Fibroblast of skin of abdomen (primary cell): ENCODE data around the gene GDF10.

Experiments
- DNase-seq: peaks from one replicate; pipeline ENCODE4 v3.0.0-alpha.2; 2013

Gene GDF10

DNA sequence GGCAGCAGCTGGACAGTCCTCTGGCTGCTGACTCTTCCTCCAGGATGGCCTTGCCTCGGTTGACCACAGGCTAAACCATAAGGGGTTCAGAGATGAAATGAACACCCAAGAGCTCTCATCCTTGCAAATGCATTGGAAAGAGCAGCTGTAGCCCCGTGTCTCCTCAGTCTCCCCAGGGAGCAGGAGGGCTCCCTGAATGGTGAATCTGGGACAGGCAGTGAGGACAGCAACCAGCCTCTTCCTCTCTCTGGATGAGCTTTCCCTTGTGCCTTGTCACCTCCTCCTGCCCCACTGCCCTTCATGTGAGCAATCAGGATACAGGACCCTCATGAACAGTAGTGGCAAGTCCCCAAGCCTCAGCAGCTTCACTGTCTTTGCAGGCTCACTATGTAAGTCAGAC, 23.9 kb upstream of the GDF10 start:
- no peak for DNase-seq

DNA sequence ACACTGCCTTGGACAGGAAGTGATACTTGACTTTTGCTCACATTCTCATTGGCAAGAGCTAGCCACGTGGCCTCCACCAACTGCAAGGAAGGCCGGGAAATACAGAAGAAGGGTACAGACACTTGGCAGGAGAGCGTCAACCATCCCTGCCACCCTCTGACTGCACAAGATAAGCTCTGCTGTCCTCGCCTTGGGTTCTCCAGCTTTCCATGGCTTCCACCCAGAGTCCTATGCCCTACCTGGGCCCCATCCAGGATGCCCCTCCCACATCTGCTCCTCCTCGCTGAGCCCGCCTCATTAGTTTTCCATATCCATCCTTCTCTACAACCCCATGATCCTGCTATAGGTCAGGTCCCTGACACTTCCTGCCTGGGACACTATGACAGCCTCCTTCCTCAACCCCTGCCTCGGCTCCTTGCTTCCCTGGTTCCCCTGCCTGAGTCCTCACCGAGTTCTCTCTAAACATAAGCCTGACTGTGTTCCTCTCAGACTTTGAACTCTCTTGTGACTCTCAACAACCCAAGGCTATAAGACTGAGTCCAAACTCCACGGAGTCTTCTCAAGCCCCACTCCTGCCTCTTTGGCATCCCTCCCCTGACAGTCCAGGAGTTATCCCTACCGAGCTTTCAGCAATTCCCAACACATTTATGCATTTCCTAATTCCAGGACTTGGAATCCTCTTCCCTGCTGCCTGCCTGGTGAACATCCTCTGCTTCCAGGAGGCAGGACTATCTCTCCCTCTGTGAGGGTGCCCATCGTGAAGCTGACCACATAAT, 23.2 kb upstream of the GDF10 start:
- no peak for DNase-seq

DNA sequence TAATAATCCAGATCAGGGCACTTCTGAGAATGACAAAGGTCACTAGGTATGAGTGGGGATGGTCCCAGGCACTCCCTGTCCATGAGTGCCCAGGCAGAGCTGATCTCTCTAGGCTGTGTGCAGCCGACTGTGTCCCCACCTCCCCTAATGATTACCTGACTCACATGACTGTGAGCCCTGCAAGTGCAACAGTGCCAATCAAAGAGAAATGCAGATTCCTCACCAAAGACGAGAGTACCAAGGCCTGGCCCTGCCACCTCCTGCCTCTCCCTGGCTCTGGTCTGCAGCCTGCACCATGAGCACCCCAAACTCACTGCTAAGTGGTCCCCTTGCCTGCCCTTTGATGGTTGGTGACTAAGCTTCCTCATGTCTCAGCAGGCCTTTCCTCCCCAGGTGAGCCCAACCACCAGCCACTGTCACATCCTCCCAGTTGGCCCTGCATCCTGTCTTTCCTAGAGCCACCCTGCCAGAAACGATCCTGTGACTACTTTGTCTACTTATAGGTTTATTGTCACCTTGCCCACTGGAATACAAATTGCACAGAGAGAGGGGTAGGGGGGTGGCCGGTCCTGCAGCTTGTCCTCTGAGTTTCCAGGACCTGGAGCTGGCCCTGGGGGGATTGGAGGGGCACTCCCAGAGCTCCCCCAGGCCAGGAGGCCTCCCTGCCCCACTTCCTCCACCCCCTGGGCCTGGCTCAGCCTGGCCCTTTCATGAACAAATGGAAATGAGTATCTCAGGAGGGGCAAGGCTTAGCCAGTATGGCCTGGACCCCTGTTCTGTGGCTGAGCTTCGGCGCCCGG, 22.4 kb upstream of the GDF10 start:
- DNase-seq, result no peak

DNA sequence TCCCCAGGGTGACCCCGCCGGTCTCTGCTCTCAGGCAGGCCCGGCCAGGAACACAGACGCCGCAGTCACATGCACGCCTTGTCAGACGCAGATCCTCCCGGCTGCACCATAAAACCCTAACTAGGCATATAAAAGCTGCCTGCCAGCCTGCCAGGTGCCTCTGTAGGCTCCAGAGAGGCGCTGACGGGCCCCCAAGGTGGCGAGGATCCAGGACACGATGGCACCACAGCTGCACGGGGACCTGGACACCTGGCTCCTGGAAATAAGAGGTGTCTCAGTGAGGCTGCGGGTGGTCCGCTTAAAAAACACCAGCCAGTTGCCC, 21.9 kb upstream of the GDF10 start:
- no peak for DNase-seq

DNA sequence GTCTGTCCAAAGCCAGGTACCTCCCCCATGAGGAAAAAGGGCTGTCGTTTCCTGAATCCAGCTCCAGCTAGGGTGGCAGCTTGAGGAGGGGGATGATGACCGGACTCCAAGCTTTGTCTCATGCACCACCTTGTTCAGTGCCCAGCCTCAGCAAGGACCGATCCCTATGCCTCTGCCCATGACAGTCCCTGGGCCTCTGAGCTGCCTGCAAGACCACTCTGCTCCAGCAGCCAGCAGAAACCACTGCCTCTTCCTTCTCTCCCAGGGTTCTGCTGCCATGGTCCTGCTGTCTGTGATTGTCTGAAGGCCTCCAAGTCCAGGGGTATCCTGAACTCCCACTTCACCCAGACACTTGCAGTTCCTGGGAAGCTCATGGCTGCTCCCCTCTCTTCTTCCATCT, 21.3 kb upstream of the GDF10 start:
- no peak for DNase-seq

DNA sequence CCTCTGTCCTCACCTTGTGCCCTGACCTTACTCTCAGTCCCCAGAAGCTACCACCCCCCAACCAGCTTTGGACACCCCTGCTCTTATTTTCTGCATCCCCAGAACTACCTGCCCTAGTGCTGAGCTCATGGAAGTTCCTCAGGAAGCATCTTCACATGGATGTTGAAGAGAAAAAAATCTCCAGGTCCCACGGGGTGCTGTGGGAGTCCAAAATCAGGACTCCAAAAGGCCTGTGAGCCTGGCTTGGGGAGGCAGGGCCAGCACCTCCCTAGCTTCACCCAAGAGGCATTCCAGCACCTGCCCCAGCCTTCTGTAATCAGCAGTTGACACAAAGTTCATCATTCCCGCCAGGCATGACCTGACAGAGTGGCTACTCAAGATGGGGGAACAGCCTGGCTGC, 20.7 kb upstream of the GDF10 start:
- DNase-seq, result no peak

DNA sequence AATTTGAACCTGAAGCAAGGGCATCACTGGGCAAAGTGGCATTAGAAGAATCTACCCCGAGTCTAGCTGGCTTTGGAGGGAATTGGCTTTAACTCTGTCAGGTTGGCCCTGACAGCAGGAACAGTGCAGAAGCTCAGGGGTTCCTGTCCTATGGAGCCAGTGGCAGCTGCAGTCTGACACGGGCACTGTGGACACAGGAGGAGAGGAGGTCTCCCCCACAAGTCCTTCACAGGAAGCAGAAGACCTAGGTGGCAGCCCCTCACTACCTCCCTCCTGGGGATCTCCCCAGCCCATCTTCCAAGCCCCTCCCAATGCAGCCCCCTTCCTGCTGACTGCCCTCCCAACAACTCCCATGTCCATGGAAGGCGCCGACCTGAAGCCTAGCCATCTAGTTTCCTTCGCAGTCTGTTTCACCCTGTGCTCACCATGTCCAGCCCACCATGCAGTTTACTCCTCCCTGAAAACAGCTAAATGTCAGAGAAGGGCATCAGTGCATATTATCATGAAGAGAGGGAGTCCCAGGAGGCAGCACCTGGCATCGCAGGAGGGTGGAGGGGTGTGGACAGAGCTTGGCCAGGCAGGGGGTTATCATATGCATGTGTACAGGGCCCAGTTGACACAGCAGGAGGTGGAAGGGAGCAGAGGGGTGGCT, 17.9 kb upstream of the GDF10 start:
- DNase-seq, result no peak

DNA sequence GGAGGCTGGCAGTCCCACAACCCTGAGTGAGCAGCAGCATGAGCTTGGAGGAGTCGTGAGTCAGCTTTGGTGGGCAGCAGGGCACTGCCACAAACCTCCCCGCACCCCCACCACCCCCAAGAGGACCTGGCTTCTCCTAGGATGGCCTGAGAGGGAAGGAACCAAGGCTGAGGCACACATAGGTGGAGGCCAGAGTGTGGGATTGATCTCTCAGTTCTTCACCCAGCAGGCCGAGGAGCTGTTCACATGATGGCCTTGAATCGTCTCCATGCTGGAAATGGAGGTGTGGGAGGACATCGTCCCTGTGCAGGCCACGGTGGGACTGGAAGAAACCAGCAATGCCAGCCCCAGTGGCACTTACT, 17.4 kb upstream of the GDF10 start:
- no peak for DNase-seq

DNA sequence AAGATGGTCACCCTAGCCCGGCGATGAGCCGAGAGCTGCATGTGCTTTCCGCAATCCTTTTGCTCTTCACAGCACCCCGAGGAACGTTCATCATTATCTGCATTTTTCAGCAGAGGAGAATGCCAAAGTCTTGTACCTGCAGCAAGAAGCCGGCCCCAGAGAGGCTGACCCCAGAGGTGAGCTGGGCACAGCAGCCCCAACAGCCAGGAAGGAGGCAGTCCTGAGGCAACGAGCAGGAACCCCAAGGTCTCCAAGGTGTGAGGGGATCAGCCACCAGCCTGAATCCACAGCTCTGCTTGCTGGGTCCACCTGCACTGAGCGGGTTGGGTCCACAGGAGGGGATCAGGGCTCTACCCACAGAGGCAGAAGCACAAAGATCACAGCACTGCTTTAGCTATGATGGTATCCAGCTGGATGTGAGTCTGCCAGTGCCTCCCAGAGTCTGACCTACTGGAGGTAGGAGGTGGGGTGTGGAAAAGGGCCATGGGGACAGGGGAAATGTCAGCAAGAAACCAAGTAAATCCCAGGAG, 16.8 kb upstream of the GDF10 start:
- no peak for DNase-seq

DNA sequence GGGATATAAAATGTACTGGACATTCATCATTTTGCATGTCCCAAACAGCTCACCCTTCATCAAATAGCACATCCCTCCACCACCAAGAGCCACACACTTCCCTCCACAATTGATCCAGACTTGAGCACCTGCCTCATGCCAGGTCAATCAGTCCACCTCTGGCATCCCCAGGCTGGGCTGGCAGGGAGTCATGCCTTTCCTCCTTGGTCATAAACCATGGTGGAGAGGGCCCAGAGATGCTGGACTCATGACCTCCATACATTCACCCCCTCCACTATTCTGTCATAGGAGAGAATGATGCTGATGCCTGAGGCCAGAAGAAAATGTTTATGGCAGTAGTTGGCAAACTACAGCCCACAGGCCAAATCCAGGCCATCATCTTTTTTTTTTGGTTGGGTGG, 16.1 kb upstream of the GDF10 start:
- DNase-seq, result no peak

DNA sequence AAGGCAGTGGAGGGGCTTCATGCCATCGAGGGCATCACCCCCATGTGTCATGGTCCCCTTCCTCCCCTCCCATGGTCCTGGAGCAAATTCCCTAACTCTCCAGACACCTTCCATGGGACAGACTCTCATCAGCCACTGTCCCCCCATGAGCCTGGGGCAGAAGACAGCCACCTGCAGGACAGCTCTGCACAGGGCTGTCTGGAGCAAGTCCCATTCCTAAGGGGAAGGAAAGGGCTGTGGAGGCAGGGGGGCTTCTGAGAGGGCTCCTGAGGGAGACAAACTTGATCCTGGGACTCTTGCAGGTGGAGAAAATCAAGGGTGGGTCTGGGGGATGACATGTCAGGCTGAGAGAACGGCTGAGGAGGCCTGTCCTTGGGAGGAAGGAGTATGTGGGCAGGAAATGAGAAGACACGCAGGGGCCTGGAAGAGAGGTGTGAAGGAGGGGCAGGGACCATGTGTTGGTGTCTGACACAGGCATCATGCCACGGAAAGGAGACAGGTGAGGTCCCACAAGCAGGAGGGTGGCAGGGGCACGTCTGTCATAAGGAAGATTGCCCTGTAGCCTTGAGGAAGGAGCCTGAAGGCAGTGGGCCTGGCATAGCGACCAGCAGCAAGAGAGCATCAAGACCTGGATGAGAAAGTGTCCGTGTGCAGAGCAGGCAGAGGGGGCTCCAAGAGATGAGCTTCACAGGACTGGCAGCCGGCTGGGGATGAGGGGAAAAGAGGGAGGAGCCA, 14.4 kb upstream of the GDF10 start:
- no peak for DNase-seq

DNA sequence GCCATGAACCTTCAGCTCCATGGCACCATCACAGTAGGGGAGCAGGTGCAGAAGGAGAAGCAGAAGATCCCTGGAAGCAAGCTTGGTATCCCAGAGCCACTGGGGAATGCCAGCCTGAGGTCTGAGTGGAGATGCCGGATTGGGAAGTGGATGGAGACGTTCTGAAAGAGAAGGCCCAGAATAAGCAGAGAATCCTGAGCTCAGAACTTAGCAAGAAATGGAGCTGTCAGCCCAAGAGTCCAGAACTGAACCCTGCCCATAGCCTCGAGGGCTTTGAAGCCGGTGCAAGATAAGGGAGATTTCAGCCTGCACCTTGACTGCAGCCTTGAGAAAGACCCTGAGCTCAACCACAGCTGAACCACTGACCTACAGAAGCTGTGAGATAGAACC, 13.9 kb upstream of the GDF10 start:
- no peak for DNase-seq

DNA sequence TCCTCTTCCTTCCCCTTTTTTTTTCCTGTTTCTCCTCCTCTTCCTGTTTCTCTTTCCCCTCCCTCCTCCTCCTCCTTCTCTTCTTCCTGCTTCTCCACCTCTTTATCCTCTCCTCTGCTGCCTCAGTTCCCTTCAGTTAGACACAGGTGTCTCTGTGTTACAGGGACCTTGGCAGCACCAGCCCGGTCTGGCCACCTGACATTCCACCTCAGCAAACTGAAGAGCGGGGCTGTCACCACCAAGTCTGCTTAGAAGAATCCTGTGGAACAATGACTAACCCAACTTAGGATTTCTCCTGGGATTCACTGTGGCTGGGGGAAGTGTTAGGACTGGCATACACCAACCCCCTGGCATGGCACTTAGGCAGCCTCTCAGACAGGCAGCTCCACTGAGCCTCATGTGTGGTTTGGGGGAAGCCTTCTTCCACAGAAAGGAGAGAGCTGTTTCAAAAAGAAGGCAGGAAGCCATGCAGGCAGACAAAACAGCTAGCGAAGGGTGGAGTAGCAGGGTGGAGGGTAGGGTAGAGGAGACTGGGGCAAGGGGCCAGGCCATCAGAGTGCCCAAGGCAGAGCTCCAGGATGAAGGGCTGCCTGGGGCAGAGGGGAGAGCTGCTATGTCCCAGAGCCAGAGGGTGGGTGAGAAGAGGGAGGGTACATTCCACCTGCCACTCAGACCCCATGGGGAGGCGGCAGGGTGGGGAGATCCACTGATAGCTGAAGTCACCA, 13.2 kb upstream of the GDF10 start:
- no peak for DNase-seq

DNA sequence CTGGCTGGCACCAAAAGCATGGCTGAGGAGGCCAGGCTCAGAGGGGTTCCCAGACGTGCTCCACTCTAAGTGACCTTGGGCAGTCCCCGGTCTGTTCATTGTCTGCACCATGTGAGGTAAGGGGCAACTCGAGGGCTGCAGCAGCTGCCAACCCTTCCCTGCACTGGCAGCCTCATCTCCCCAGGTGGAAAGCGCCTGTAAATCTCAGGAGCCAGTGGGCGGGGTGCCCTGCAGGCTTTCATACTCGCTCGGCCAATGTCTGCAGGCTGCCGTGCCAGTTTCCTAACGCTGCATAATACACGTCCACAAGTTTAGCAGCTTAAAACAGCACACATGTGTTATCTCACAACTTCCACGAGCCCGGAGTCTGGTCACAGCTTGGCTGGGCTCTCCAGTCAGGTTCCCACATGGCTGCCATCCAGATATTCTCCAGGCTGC, 12.6 kb upstream of the GDF10 start:
- no peak for DNase-seq

DNA sequence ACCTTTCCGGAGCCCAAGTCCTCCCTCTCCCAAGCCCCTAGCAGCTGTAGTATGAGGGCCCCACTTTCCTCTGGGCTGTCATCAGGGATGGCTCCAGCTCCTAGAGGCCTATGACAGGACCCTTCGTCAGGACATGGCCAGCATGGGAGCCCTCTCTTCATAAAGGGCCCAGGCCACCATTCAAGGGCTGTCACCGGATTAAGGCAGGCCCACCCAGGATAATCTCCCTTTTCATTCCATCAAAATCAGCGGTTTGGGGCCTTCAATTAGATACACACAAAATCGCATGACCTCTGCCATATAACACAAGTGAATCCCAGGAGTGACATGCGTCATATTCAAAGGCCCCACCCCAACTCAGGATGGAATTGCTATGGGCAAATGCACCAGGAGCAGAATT, 12.2 kb upstream of the GDF10 start:
- no peak for DNase-seq

DNA sequence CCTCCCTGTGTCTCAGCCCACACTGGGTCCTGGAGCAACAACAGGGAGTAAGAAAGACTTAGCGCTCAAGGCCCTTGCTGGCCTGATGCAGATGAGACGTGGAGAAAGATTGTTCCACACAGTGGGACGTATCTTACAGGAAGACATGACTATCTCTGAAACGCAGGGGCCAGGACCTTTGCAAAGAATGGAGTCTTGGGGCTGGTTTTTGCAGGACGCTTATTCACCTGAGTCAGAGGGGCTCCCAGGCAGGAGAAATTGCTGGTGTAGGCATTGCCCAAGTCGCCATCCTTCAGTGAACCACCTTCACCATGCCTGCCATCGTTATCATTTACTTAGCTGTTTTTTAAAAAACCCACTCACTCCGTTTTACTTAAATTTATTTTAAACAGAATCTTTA, 11.8 kb upstream of the GDF10 start:
- no peak for DNase-seq

DNA sequence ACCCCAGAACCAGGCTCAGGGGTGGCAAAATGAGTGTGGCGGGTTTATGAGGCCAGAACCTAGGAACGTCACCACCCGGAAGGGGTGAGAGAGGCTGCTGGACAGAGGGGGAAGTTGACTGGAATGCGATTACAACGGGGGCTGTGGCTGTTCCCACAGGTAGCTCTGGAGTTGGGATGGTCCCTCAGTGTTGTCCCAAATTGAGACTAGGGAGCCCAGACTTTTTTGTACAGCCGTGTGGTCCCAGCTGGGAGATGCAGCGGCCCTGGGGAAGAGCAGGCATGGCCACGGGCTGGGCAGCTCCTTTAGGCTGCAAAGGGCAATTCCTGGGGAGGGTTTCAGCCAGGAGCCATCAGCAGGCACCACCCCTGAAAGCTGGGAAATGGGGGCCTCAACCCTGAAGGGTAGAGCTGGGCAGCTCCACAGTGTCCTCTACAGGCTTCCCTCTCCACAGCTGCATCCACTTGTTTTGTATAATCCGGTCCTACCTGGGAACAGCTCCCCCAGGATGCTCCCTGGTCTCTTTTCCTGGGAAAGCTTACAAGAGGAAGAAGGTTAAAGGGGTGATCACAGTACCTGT, 11.0 kb upstream of the GDF10 start:
- no peak for DNase-seq

DNA sequence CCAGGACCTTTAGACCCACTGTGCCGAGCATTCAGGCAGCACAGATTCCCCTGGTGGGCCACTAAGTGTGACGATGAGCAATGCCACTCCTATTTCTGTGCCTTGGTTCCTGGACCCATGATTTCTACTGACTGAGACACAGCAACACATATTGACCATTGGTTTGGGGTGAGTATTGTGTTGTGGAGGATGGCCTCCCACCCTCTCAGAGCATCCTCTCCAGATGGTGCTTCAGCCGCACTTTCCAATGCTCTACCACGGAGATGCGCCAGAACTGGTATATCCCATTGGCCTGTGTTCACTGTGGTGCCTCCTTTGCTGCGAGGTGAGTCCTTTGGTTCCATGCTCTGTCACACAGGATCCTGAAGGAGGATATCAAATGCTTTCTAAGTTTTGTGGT, 10.1 kb upstream of the GDF10 start:
- DNase-seq, result no peak

DNA sequence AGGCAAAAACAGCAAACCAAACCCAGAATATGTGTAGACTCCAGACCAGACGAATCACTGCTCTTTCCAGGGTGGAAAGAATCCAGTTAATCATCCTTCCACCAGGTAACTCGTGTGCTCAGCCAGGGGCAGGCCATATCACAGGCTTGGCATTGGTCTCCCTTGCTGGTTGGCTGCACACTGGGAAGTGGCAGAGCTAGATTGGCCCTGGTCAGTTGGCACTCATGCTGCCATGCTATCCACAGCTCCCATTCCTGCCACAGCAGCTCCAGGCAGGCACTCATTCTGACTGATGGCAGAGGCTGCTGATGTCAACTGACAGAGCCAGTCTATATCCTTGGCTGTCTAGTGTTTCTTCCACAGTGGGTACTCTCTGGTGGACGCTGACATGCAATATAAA, 9.7 kb upstream of the GDF10 start:
- DNase-seq, result no peak

DNA sequence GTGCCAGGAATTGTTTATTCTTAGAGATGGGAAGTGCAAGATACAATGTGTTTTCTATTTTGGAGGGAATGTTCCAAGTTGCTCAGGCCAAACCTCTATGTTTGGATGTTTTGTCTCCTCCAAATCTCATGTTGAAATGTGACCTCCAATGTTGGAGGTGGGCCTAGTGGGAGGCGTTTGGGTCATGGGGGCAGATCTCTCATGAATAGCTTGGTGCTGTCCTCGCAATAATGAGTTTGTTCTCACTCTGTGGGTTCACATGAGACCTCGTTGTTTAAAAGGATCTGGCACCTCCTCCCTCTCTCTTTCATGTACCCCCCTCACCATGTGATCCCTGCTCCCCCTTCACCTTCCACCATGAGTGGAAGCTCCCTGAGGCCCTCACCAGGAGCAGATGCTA, 8.3 kb upstream of the GDF10 start:
- no peak for DNase-seq

DNA sequence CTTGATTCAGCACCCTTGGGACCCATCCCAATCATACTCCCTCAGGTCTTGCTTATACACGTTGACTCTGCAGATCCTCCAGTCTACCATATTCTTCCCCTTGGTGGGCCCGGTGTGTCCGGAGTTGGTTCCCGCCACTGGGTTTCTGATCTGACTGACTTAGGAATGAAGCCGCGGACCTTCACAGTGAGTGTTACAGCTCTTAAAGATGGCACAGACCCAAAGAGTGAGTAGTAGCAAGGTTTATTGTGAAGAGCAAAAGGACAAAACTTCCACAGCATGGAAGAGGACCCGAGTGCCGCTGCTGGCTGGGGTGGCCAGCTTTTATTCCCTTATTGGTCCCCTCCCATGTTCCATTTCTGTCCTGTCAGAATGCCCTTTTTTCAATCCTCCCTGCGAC, 5.9 kb upstream of the GDF10 start:
- DNase-seq, result no peak

DNA sequence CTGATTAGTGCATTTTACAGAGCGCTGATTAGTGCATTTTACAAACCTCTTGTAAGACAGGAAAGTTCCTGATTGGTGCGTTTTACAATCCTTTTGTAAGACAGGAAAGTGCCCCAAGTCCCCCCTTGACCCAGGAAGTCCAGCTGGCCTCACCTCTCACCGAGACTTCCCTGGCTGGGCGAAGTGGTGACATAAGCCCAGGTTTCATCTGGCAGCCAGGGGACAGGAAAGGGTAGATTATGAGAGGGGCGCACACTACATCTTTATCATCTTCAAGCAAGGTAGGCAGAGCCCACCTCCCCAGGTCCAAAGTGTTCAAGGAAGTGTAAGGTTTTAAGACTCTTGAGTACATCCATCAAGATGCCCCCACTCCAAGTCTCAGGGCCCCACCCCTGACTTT, 5.5 kb upstream of the GDF10 start:
- no peak for DNase-seq
